ENCODE data around the gene PTP4A2. TPM values are rescaled to one million over a fixed set of nuclear protein-coding genes. Genes with fewer than 3 reads are reported as not detected.

The PTP4A2 gene
- total and polyA plus RNA-seq, 5 experiments from 2014 or later, result 230 to 748 (median 287) TPM

DNA sequence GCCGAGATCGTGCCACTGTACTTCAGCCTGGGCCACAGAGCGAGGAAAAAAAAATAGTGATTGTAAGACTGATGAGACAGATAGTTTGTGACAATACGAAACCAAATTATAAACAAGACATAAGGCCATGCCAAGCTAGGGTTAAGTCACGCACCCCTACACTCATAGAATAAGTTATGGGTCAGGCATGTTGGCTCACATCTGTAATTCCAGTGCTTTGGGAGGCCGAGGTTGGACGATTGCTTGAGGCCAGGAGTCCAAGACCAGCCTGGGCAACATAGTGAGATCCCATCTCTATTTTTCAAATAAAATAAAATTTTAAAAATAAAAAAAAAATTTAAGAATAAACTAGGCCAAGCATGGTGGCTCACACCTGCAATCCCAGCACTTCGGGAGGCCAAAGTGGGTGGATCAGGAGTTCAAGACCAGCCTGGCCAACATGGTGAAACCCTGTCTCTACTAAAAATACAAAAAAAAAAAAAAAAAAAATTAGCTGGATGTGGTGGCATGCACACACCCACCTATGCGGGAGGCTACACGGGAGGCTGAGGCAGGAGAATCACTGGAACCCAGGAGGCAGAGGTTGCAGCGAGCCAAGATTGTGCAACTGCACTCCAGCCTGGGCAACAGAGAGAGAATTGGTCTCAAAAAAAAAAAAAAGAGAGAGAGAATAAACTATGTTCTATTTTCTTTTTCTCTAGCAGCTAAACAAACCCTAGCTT, 72.3 kb downstream of the PTP4A2 start:
- DNase-seq, result no peak
- peaks cover 14 to 28% (median 20%) of the 10 kb centered on the region in 4 donors for H3K4me1 Mint-ChIP-seq
- H3K36me3 Mint-ChIP-seq, result no peaks in the 10 kb centered on the region
- H3K27ac Mint-ChIP-seq, result peak overlapping the region in 4 of 10 donors; percentile 35 to 70 (median 46)
- ATAC-seq, result no peak
- peak overlapping the region in 1 of 10 donors; percentile 7 for H3K4me3 Mint-ChIP-seq
- no peaks in the 10 kb centered on the region for H3K9me3 Mint-ChIP-seq
- H3K27me3 Mint-ChIP-seq, result no peaks in the 10 kb centered on the region
- POLR2A ChIA-PET, result interaction anchor here (0.6 kb wide), 1 partner anchor 39 kb away, joined by 3 read pairs; no protein-coding TSS in a partner anchor

DNA sequence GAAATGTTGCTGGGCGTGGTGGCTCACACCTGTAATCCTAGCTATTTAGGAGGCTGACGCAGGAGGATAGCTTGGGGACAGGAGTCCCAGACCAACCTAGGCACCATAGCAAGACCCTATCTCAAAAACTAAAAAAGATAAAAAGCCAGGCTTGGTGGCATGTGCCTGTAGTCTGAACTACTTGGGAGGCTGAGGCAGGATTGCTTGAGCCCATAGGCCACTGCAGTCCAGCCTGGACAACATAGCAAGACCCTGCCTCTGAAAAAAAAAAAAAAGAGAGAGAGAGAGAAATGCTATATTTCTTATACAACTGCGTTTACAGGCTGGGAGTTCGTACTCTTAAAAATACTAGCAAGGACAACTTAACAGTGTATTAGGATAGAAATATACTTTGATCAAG, 76.1 kb downstream of the PTP4A2 start:
- DNase-seq, result no peak

DNA sequence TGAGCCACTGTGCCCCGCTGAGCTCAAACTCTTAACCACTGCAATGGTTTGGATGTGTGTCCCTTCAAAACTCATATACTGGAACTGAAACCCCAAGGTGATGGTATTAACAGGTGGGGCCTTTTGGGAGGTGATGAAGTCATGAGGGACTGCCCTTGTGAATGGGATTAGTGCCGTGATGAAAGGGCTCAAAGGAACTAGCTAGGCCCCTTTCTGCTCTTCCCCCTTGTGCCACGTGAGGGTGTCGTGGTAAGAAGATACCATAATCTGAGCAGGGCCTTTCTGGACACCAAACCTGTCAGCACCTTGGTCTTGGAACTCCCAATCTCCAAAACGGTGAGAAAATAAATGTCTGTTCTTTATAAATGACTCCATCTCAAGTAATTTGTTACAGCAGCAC, 76.8 kb downstream of the PTP4A2 start:
- Mint-ChIP-seq H3K27me3 (no peaks in the 10 kb centered on the region), H3K4me1 (peaks cover 1 to 7% (median 2%) of the 10 kb centered on the region in 4 donors), H3K27ac (peak overlapping the region in 1 of 10 donors; percentile 1), H3K4me3 (no peak overlapping the region), H3K9me3 (no peaks in the 10 kb centered on the region), H3K36me3 (no peaks in the 10 kb centered on the region)
- ATAC-seq (no peak), DNase-seq (no peak)
- POLR2A ChIA-PET, result no interaction called here

More for the DNA sequence above, 76.1 kb downstream of the PTP4A2 start:
- Mint-ChIP-seq H3K27me3 (no peaks in the 10 kb centered on the region), H3K9me3 (no peaks in the 10 kb centered on the region), H3K4me3 (no peak overlapping the region), H3K36me3 (no peaks in the 10 kb centered on the region), H3K27ac (no peak overlapping the region), H3K4me1 (peaks cover 6 to 12% (median 8%) of the 10 kb centered on the region in 4 donors)
- POLR2A ChIA-PET, result no interaction called here
- no peak for ATAC-seq

DNA sequence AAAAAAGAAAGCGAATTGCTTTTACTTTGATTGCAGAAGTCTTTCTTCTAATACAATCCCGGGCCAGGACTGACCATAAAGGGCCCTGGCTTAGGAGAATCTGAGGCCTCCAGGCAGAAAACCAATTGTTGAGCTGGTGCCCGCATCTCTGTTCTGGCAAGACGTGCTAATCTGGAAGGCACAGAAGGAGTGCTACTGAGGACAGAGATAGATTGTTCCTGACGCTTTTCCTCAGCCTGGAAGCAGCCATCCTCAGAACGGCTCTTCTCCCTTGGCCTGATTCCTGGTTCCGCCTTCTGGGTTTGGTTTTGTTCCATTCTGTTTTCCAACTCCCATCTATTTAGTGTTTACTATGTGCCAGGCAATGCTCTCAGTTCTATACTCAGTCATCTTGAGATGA, 77.6 kb downstream of the PTP4A2 start:
- Mint-ChIP-seq H3K4me3 (no peak overlapping the region), H3K9me3 (no peaks in the 10 kb centered on the region), H3K36me3 (no peaks in the 10 kb centered on the region), H3K27me3 (no peaks in the 10 kb centered on the region), H3K27ac (no peak overlapping the region), H3K4me1 (peaks cover 0 to 3% (median 1%) of the 10 kb centered on the region in 4 donors)
- ATAC-seq (no peak), DNase-seq (no peak)
- POLR2A ChIA-PET, result interaction anchor here (0.7 kb wide), 1 partner anchor 1132 kb away, joined by 3 read pairs; no protein-coding TSS in a partner anchor

DNA sequence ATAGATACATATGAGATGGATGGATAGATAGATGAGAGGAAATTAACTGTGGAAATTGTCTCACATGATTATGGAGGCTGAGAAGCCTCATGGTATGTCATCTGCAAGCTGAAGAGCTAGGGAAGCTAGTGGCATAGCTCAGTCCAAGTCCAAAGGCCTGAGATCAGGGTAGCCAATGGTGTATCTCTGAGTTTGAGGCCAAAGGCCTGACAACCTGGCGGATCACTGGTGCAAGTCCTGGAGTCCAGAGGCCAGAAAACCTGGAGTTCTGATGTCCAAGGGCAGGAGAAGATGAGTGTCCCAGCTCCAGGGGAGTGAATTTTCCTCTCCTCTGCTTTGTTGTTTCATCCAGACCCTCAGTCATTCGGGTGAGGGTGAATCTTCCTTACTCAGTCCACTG, 78.4 kb downstream of the PTP4A2 start:
- POLR2A ChIA-PET, result interaction anchor here (0.6 to 1.3 kb wide), 5 partner anchors 25 to 1131 kb away, joined by 3 read pairs; no protein-coding TSS in a partner anchor
- H3K4me1 Mint-ChIP-seq, result peaks cover 0 to 3% (median 0%) of the 10 kb centered on the region in 4 donors
- H3K36me3 Mint-ChIP-seq, result no peaks in the 10 kb centered on the region
- no peak for DNase-seq
- H3K4me3 Mint-ChIP-seq, result no peak overlapping the region
- no peaks in the 10 kb centered on the region for H3K27me3 Mint-ChIP-seq
- no peak for ATAC-seq
- no peaks in the 10 kb centered on the region for H3K9me3 Mint-ChIP-seq
- H3K27ac Mint-ChIP-seq, result no peak overlapping the region

DNA sequence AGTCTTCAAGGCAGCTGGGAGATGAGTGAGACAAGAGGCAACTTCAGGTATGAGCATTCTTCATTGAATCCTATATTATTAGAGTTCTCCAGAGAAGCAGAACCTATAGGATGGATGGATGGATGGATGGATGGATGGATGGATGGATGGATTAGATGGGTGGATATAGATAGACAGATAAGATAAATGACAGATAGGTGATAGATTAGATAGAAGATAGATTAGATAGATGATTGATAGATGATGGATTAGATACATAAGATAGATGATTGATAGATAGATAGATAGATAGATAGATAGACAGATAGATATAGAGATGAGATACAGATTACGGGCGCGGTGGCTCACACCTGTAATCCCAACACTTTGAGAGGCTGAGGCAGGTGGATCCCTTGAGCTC, 79.1 kb downstream of the PTP4A2 start:
- Mint-ChIP-seq H3K36me3 (no peaks in the 10 kb centered on the region), H3K9me3 (no peaks in the 10 kb centered on the region), H3K4me1 (peaks cover 0 to 3% (median 0%) of the 10 kb centered on the region in 4 donors), H3K27me3 (no peaks in the 10 kb centered on the region), H3K4me3 (no peak overlapping the region), H3K27ac (peak overlapping the region in 1 of 10 donors; percentile 4)
- ATAC-seq, result no peak
- no peak for DNase-seq
- POLR2A ChIA-PET, result interaction anchor here (1.2 to 1.3 kb wide), 2 partner anchors 30 to 72 kb away, joined by 3 read pairs; no protein-coding TSS in a partner anchor

DNA sequence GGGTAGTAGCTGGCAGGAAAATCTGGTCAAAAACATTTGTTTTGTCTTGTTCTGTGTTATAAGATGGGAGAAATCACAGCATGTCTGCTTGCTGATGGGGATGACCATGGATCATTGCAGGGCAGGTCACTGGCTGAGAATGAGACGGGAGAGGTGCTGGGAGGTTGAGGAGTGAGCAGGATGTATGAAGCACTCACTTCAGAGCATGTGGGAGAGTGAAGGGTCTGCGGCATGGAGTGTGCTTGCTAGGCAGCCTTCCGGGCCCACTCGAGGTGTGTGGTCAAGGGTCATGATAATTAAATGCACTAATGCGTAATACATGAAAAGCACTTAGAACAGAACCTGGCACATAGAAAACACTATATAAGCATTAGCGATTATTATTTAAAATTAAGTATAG, 80.3 kb downstream of the PTP4A2 start:
- Mint-ChIP-seq H3K36me3 (no peaks in the 10 kb centered on the region), H3K27ac (no peak overlapping the region), H3K4me1 (peaks cover 0 to 4% (median 1%) of the 10 kb centered on the region in 4 donors), H3K4me3 (no peak overlapping the region), H3K9me3 (no peaks in the 10 kb centered on the region), H3K27me3 (no peaks in the 10 kb centered on the region)
- ATAC-seq, result no peak
- no peak for DNase-seq
- POLR2A ChIA-PET, result no interaction called here

Other genes starting within 250 kb of the PTP4A2 start
- not detected for gene COL16A1, start 234.4 kb downstream of the PTP4A2 start, total RNA-seq
- under 1 TPM in 1 of 3 donors, not detected in 2; 0.20 TPM for gene COL16A1, start 234.4 kb downstream of the PTP4A2 start, polyA plus RNA-seq
- under 1 TPM in 1 of 2 experiments, not detected in 1; 0.18 TPM for gene ADGRB2, start 174.0 kb downstream of the PTP4A2 start, total RNA-seq
- under 1 TPM in 2 of 3 donors, not detected in 1; 0.05 to 0.10 TPM for gene ADGRB2, start 174.0 kb downstream of the PTP4A2 start, polyA plus RNA-seq
- gene SPOCD1, start 122.3 kb downstream of the PTP4A2 start, total RNA-seq, result under 1 TPM in 1 of 2 experiments, not detected in 1; 0.36 TPM
- gene SPOCD1, start 122.3 kb downstream of the PTP4A2 start, polyA plus RNA-seq, result not detected
- gene KHDRBS1, start 75.5 kb upstream of the PTP4A2 start, total RNA-seq, result 100 to 1,000 TPM; 121 to 130 TPM
- 100 to 1,000 TPM in 1 of 3 donors, 10 to 100 TPM in 2; 92.1 to 115 (median 99.2) TPM for gene KHDRBS1, start 75.5 kb upstream of the PTP4A2 start, polyA plus RNA-seq
- 10 to 100 TPM; 25.1 to 26.1 TPM for gene TMEM39B, start 134.6 kb upstream of the PTP4A2 start, total RNA-seq
- 1 to 10 TPM; 2.4 to 4.8 (median 4.5) TPM for gene TMEM39B, start 134.6 kb upstream of the PTP4A2 start, polyA plus RNA-seq
- gene KPNA6, start 169.7 kb upstream of the PTP4A2 start, total RNA-seq, result 10 to 100 TPM; 59.5 to 66.4 TPM
- gene KPNA6, start 169.7 kb upstream of the PTP4A2 start, polyA plus RNA-seq, result 10 to 100 TPM; 26.5 to 31.9 (median 28.3) TPM
- gene TXLNA, start 241.3 kb upstream of the PTP4A2 start, total RNA-seq, result 10 to 100 TPM; 35.7 to 36.0 TPM
- 10 to 100 TPM; 19.0 to 28.3 (median 24.4) TPM for gene TXLNA, start 241.3 kb upstream of the PTP4A2 start, polyA plus RNA-seq

All from naive thymus-derived CD8-positive, alpha-beta T cell (primary cell).